ENCODE data around the gene FAM110C.
A peak's percentile ranks its signal among the peaks of the same experiment; 100 is the strongest.

FAM110C gene, protein sequence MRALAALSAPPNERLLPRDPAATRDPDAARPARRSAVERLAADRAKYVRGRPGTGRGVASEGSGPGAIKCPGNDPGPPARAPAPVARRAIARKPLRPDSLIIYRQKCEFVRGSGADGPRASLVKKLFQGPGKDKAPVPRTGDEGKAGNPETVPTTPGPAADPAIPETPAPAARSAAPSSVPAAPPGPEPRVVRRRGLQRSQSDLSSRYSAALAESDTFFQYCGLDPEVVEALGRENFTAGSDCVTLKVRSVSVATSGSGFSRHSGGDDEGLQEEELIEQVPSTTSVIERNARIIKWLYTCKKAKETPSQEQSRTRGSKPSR

DNA sequence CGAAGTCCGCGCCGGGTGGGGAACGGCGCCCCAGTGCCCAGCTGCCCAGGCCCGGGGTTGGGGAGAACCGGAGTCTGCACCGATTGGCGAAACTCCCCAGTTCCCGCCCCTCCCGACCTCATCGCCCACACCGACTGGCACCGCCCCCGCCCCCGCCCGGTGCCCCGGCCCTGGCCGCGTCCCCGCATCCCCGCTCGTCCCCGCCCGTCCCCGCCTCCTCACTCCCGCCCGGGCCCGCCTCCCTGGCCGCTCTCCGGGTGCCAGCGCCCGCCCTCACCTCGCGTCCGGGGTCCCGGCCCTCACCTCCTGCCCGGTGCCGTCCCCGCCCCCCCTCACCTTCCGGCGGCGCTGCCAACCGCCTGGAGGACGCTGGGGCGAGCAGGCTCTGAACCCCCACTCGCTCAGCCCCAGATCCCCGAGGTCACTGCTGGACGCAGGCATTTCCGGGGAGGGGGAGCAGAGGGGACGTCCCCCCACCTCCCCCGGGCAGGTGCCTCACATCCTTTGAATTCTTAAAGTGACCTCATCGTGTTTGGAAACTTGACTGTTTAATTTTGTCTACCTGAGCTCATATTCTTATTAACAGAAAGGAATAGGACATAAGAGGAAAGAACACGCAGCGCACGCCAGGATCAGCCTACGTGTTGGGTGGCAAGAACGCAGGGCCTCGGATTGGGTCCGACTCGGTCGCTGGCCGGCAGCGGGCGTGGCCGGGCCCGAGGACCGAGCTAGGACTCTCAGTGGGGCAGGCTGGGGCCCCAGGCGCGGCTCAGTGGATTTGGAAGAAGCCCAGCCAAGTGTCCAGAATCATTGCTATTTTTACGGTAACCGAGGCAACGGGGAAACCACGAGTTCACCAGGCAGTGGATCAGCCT is at the start of gene FAM110C:
Gene FAM110C, minus strand, starts transcription at position 35 of the 875 bp plus-strand sequence. CDS start 120 bp downstream, outside the sequence.
- TF ChIP-seq, protein P1, sequence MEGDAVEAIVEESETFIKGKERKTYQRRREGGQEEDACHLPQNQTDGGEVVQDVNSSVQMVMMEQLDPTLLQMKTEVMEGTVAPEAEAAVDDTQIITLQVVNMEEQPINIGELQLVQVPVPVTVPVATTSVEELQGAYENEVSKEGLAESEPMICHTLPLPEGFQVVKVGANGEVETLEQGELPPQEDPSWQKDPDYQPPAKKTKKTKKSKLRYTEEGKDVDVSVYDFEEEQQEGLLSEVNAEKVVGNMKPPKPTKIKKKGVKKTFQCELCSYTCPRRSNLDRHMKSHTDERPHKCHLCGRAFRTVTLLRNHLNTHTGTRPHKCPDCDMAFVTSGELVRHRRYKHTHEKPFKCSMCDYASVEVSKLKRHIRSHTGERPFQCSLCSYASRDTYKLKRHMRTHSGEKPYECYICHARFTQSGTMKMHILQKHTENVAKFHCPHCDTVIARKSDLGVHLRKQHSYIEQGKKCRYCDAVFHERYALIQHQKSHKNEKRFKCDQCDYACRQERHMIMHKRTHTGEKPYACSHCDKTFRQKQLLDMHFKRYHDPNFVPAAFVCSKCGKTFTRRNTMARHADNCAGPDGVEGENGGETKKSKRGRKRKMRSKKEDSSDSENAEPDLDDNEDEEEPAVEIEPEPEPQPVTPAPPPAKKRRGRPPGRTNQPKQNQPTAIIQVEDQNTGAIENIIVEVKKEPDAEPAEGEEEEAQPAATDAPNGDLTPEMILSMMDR (IDR thresholded peaks at IDR 0.05; ENCODE audit: control insufficient read depth, extremely low read depth, insufficient read depth) = no peak
- DNase-seq (ENCODE audit: low read depth) = no peak
- H3K4me3 ChIP-seq (ENCODE audit: low read depth, low read length) = peak within 1 kb of the TSS; percentile 53

- TF ChIP-seq, protein P1 (IDR thresholded peaks at IDR 0.05; ENCODE audit: control insufficient read depth, extremely low read depth, insufficient read depth) = no peak
- no peak for DNase-seq (ENCODE audit: low read depth)
- no peak overlapping the region for H3K4me3 ChIP-seq (ENCODE audit: low read depth, low read length)
Observed at GRCh38 chr2:92326-92725, 46.0 kb upstream of the FAM110C start.

DNA sequence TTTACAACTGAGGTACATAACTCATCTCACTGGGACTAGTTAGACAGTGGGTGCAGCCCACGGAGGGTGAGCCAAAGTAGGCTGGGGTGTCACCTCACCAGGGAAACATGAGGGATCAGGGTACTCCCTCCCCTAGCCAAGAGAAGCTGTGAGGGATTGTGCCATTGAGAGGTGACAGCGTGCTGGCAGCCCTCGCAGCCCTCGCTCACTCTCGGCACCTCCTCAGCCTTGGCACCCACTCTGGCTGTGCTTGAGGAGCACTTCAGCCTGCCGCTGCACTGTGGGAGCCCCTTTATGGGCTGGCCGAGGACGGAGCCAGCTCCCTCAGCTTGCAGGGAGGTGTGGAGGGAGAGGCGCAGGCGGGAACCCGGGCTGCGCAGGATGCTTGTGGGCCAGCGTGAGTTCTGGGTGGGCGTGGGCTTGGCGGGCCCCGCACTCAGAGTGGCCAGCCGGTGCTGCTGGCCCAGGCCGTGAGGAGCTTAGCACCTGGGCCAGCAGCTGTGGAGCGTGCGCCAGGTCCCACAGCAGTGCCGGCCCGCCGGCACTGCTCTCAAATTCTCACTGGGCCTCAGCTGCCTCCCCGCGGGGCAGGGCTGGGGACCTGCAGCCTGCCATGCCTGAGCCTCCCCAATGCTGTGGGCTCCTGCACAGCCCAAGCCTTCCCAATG is 44.5 kb upstream of the FAM110C start:
- TF ChIP-seq, protein P1 (IDR thresholded peaks at IDR 0.05; ENCODE audit: control insufficient read depth, extremely low read depth, insufficient read depth) = no peak
- no peak overlapping the region for H3K4me3 ChIP-seq (ENCODE audit: low read depth, low read length)
- no peak for DNase-seq (ENCODE audit: low read depth)

- H3K4me3 ChIP-seq (ENCODE audit: low read depth, low read length) = no peak overlapping the region
- TF ChIP-seq, protein P1 (IDR thresholded peaks at IDR 0.05; ENCODE audit: control insufficient read depth, extremely low read depth, insufficient read depth) = no peak
- no peak for DNase-seq (ENCODE audit: low read depth)
Observed at GRCh38 chr2:85761-86160, 39.5 kb upstream of the FAM110C start.

GRCh38 chr2:84121-84520 is 37.8 kb upstream of the FAM110C start:
- TF ChIP-seq, protein P1 (IDR thresholded peaks at IDR 0.05; ENCODE audit: control insufficient read depth, extremely low read depth, insufficient read depth) = no peak
- no peak overlapping the region for H3K4me3 ChIP-seq (ENCODE audit: low read depth, low read length)
- no peak for DNase-seq (ENCODE audit: low read depth)

GRCh38 chr2:80971-81736 is 34.8 kb upstream of the FAM110C start:
- H3K4me3 ChIP-seq (ENCODE audit: low read depth, low read length) = no peak overlapping the region
- DNase-seq (ENCODE audit: low read depth) = no peak
- TF ChIP-seq, protein P1 (IDR thresholded peaks at IDR 0.05; ENCODE audit: control insufficient read depth, extremely low read depth, insufficient read depth) = no peak

All from LNCaP clone FGC (cell line).